PFSK-1 (cell line): Measurements from ENCODE around the gene PDIA2.

ENCODE experiments used
- POLR2AphosphoS5 ChIP-seq: IDR thresholded peaks from 2 replicates; pipeline ENCODE4 v1.6.1; 2012; ENCODE audit warnings: low read depth, mild to moderate bottlenecking, control low read depth, low read length, moderate library complexity
- TF ChIP-seq, protein P1 (sequence below), 2 experiments: IDR thresholded peaks; 2 replicates each; pipeline versions ENCODE4 v1.6.1 to v1.8.0; 2011 to 2012; ENCODE audit warnings: low read depth in 2 of 2, low read length in 2 of 2, control low read depth in 1 of 2, inconsistent platforms in 1 of 2, mild to moderate bottlenecking in 1 of 2, moderate library complexity in 1 of 2; ENCODE audit not compliant: insufficient read depth in 1 of 2

DNA sequence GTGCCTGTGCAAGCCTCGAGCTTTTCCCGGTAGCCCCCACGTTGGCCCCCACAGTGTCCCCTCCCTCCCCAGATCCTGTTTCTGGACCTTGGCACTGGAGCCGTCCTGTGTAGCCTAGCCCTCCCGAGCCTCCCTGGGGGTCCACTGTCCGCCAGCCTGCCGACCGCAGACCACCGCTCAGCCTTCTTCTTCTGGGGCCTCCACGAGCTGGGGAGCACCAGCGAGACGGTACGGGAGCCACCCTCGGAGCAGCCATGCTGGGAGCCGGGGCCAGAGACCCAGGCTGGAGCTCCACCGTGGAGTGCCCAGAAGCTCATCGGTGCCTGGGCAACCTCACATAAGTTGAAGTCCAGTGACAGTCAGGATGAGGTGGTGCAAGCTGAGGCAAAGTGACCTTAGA is 19.0 kb upstream of the PDIA2 start:
- TF ChIP-seq POLR2AphosphoS5, result no peak
- TF ChIP-seq, protein P1, sequence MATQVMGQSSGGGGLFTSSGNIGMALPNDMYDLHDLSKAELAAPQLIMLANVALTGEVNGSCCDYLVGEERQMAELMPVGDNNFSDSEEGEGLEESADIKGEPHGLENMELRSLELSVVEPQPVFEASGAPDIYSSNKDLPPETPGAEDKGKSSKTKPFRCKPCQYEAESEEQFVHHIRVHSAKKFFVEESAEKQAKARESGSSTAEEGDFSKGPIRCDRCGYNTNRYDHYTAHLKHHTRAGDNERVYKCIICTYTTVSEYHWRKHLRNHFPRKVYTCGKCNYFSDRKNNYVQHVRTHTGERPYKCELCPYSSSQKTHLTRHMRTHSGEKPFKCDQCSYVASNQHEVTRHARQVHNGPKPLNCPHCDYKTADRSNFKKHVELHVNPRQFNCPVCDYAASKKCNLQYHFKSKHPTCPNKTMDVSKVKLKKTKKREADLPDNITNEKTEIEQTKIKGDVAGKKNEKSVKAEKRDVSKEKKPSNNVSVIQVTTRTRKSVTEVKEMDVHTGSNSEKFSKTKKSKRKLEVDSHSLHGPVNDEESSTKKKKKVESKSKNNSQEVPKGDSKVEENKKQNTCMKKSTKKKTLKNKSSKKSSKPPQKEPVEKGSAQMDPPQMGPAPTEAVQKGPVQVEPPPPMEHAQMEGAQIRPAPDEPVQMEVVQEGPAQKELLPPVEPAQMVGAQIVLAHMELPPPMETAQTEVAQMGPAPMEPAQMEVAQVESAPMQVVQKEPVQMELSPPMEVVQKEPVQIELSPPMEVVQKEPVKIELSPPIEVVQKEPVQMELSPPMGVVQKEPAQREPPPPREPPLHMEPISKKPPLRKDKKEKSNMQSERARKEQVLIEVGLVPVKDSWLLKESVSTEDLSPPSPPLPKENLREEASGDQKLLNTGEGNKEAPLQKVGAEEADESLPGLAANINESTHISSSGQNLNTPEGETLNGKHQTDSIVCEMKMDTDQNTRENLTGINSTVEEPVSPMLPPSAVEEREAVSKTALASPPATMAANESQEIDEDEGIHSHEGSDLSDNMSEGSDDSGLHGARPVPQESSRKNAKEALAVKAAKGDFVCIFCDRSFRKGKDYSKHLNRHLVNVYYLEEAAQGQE (IDR thresholded peaks at IDR 0.05; ENCODE audit: insufficient read depth in 1 of 2, low read depth in 2 of 2, low read length in 2 of 2), result no peak
